H1 (cell line): ENCODE data around the gene HYLS1. TPM values are rescaled to one million over a fixed set of nuclear protein-coding genes. Genes with fewer than 3 reads are reported as not detected.

Experiments used
- CTCF ChIA-PET: fragments of 300-600 bp; sonication (Branson Sonifier 250); formaldehyde crosslinking; loops from one replicate; lab custom pipeline; 2021; ENCODE audit not compliant: partially characterized antibody; lab: Charles Lee
- POLR2A ChIA-PET: fragments of 300-600 bp; sonication (Branson Sonifier 250); formaldehyde crosslinking; loops from one replicate; lab custom pipeline; 2021; ENCODE audit warnings: inconsistent platforms; ENCODE audit not compliant: partially characterized antibody; lab: Charles Lee
- DNase-seq, 2 experiments: peaks; one replicate each; pipeline versions ENCODE4 v3.0.0 to v3.0.0-alpha.2; 2010 to 2022; ENCODE audit warnings: low spot score in 2 of 2, low read depth in 1 of 2, mixed read lengths in 1 of 2
- FAIRE-seq: peaks from 2 replicates; lab custom pipeline; 2011; peaks lifted over from hg19 to GRCh38; lab: Jason Lieb, UNC
- H2AFZ ChIP-seq: 2 replicates; pipeline ENCODE4 v1.8.1; 2012; ENCODE audit warnings: low read length, inconsistent platforms
- H2AK5ac ChIP-seq: 2 replicates; pipeline ENCODE4 v1.6.1; 2013; ENCODE audit warnings: low read depth, low read length
- H2BK120ac ChIP-seq: replicated peaks from 2 replicates; pipeline ENCODE3; 2013; ENCODE audit warnings: low read depth, low read length, inconsistent platforms
- H2BK12ac ChIP-seq: 2 replicates; pipeline ENCODE4 v1.6.1; 2013; ENCODE audit warnings: low read depth, low read length
- H2BK15ac ChIP-seq: 2 replicates; pipeline ENCODE4 v1.6.1; 2013; ENCODE audit warnings: low read length
- H2BK20ac ChIP-seq: 2 replicates; pipeline ENCODE4 v1.6.1; 2013; ENCODE audit warnings: low read length
- H2BK5ac ChIP-seq: 2 replicates; pipeline ENCODE4 v1.6.1; 2013; ENCODE audit warnings: low read depth, low read length
- H3K14ac ChIP-seq: 2 replicates; pipeline ENCODE4 v1.6.1; 2013; ENCODE audit warnings: inconsistent platforms; ENCODE audit not compliant: insufficient read length
- H3K18ac ChIP-seq: 2 replicates; pipeline ENCODE4 v1.6.1; 2013; ENCODE audit warnings: low read length; ENCODE audit errors: extremely low read depth
- H3K23ac ChIP-seq: 2 replicates; pipeline ENCODE4 v1.6.1; 2013; ENCODE audit warnings: inconsistent platforms; ENCODE audit not compliant: insufficient read length
- H3K23me2 ChIP-seq: 2 replicates; pipeline ENCODE4 v1.6.1; 2013; ENCODE audit warnings: low read depth, low read length
- H3K27ac ChIP-seq: 2 replicates; pipeline ENCODE4 v1.6.1; 2011; ENCODE audit warnings: low read depth, low read length, inconsistent platforms
- H3K27me3 ChIP-seq, 4 experiments: replicated peaks in 1 of 4; 1 replicate in 1 of 4; 2 replicates in 3 of 4; pipeline versions ENCODE4 v1.6.1 to v1.8.1; 2011 to 2013; ENCODE audit warnings: low read length in 3 of 4, mild to moderate bottlenecking in 3 of 4, inconsistent platforms in 2 of 4, mixed read lengths in 2 of 4, moderate library complexity in 1 of 4; ENCODE audit not compliant: control insufficient read depth in 3 of 4, insufficient read depth in 3 of 4; ENCODE audit errors: extremely low read depth in 1 of 4
- H3K36me3 ChIP-seq, 4 experiments: 2 replicates each; pipeline versions ENCODE4 v1.6.1 to v1.8.1; 2011 to 2013; ENCODE audit warnings: mild to moderate bottlenecking in 4 of 4, low read length in 3 of 4, moderate library complexity in 2 of 4, control low read depth in 1 of 4, inconsistent platforms in 1 of 4; ENCODE audit not compliant: insufficient read depth in 4 of 4, control insufficient read depth in 2 of 4
- H3K4ac ChIP-seq: replicated peaks from 2 replicates; pipeline ENCODE3; 2013; ENCODE audit warnings: low read length, low read depth, mixed read lengths, inconsistent platforms; ENCODE audit not compliant: insufficient read length
- H3K4me1 ChIP-seq, 4 experiments: replicated peaks in 1 of 4; 1 replicate in 1 of 4; 2 replicates in 3 of 4; pipeline versions ENCODE4 v1.6.1 to v1.8.1; 2011 to 2013; ENCODE audit warnings: low read length in 3 of 4, inconsistent platforms in 2 of 4, mixed read lengths in 1 of 4; ENCODE audit not compliant: insufficient read depth in 4 of 4, control insufficient read depth in 3 of 4
- H3K4me2 ChIP-seq, 2 experiments: 2 replicates each; pipeline versions ENCODE4 v1.6.1 to v1.8.1; 2011 to 2013; ENCODE audit warnings: low read depth in 2 of 2, low read length in 2 of 2, control low read depth in 1 of 2, inconsistent platforms in 1 of 2, mild to moderate bottlenecking in 1 of 2; ENCODE audit not compliant: insufficient read depth in 1 of 2
- H3K4me3 ChIP-seq, 4 experiments: fragments of 200-600, 300-600 bp in 1 of 4; sonication (generic), shearing (Covaris generic), sonication (Bioruptor Twin) in 1 of 4; 2 replicates each; pipeline versions ENCODE4 v1.5.1 to v1.8.1; 2011 to 2016; ENCODE audit warnings: low read length in 4 of 4, low read depth in 3 of 4, control low read depth in 2 of 4, inconsistent platforms in 2 of 4, mild to moderate bottlenecking in 2 of 4, mixed read lengths in 1 of 4, moderate library complexity in 1 of 4; ENCODE audit not compliant: insufficient read depth in 2 of 4; ENCODE audit errors: extremely low read depth in 1 of 4
- H3K56ac ChIP-seq: replicated peaks from 2 replicates; pipeline ENCODE3; 2013; ENCODE audit warnings: low read depth, mild to moderate bottlenecking, mixed read lengths, low read length, inconsistent platforms; ENCODE audit not compliant: insufficient read length
- H3K79me1 ChIP-seq: 2 replicates; pipeline ENCODE4 v1.6.1; 2013; ENCODE audit warnings: low read depth, low read length, control low read depth
- H3K79me2 ChIP-seq, 2 experiments: 2 replicates each; pipeline versions ENCODE4 v1.6.1 to v1.8.1; 2012 to 2013; ENCODE audit warnings: low read length in 2 of 2, mild to moderate bottlenecking in 2 of 2, inconsistent platforms in 1 of 2; ENCODE audit not compliant: insufficient read depth in 2 of 2, control insufficient read depth in 1 of 2
- H3K9ac ChIP-seq, 4 experiments: replicated peaks in 1 of 4; 1 replicate in 1 of 4; 2 replicates in 3 of 4; pipeline versions ENCODE4 v1.6.1 to v1.8.1; 2011 to 2013; ENCODE audit warnings: low read depth in 3 of 4, low read length in 3 of 4, control low read depth in 2 of 4, mild to moderate bottlenecking in 2 of 4, moderate library complexity in 2 of 4, inconsistent platforms in 1 of 4; ENCODE audit errors: extremely low read depth in 1 of 4
- H3K9me3 ChIP-seq, 2 experiments: 2 replicates each; pipeline versions ENCODE4 v1.6.1 to v1.8.1; 2012 to 2013; ENCODE audit warnings: mild to moderate bottlenecking in 2 of 2, moderate library complexity in 2 of 2, control low read depth in 1 of 2, inconsistent platforms in 1 of 2, low read depth in 1 of 2, low read length in 1 of 2, mixed read lengths in 1 of 2; ENCODE audit not compliant: insufficient read depth in 2 of 2
- H4K20me1 ChIP-seq, 2 experiments: replicated peaks in 1 of 2; 2 replicates each; pipeline versions ENCODE3 to v1.8.1; 2011 to 2013; ENCODE audit warnings: inconsistent platforms in 2 of 2, low read length in 2 of 2, mild to moderate bottlenecking in 1 of 2; ENCODE audit not compliant: insufficient read depth in 2 of 2, control insufficient read depth in 1 of 2
- H4K5ac ChIP-seq: 2 replicates; pipeline ENCODE4 v1.6.1; 2013; ENCODE audit warnings: low read length, low read depth, mixed read lengths, inconsistent platforms; ENCODE audit not compliant: insufficient read length
- H4K8ac ChIP-seq: 2 replicates; pipeline ENCODE4 v1.8.0; 2013; ENCODE audit warnings: mild to moderate bottlenecking, moderate library complexity, low read length, inconsistent platforms; ENCODE audit not compliant: insufficient read depth; ENCODE audit errors: extremely low read depth
- H4K91ac ChIP-seq: replicated peaks from 2 replicates; pipeline ENCODE3; 2013; ENCODE audit warnings: low read length, mixed read lengths, inconsistent platforms; ENCODE audit not compliant: insufficient read length
- ATF3 ChIP-seq: IDR thresholded peaks from 2 replicates; pipeline ENCODE4 v1.6.1; 2011; ENCODE audit warnings: low read depth, mild to moderate bottlenecking, low read length; ENCODE audit not compliant: insufficient read depth
- CEBPB ChIP-seq: IDR thresholded peaks from 2 replicates; pipeline ENCODE4 v1.6.1; 2012; ENCODE audit warnings: low read depth, low read length
- CHD1 ChIP-seq: IDR thresholded peaks from 2 replicates; pipeline ENCODE4 v1.6.1; 2012; ENCODE audit warnings: low read depth, low read length, improper control_type of control experiment
- CHD2 ChIP-seq: IDR thresholded peaks from 2 replicates; pipeline ENCODE4 v1.6.1; 2012; ENCODE audit warnings: low read length, improper control_type of control experiment
- EP300 ChIP-seq, 2 experiments: IDR thresholded peaks; 1 replicate in 1 of 2; 2 replicates in 1 of 2; pipeline ENCODE4 v1.6.1; 2011 to 2012; ENCODE audit warnings: low read depth in 2 of 2, low read length in 2 of 2, mild to moderate bottlenecking in 2 of 2, borderline replicate concordance in 1 of 2, inconsistent platforms in 1 of 2, moderate library complexity in 1 of 2
- KDM4A ChIP-seq: IDR thresholded peaks from one replicate; pipeline ENCODE4 v1.7.1; 2012; ENCODE audit warnings: low read depth, mild to moderate bottlenecking, moderate library complexity, low read length, inconsistent platforms; ENCODE audit not compliant: severe bottlenecking
- PHF8 ChIP-seq: fragments of 200-600 bp; sonication (generic); conservative IDR thresholded peaks from 2 replicates; pipeline ENCODE4 v1.7.1; 2012; ENCODE audit warnings: low read depth, mild to moderate bottlenecking, inconsistent platforms, low read length, moderate library complexity
- RBBP5 ChIP-seq: IDR thresholded peaks from 2 replicates; pipeline ENCODE4 v1.7.1; 2012; ENCODE audit warnings: low read depth, mild to moderate bottlenecking, inconsistent platforms, low read length, moderate library complexity, borderline replicate concordance
- RFX5 ChIP-seq: IDR thresholded peaks from 2 replicates; pipeline ENCODE4 v1.6.1; 2011; ENCODE audit warnings: low read depth, low read length, improper control_type of control experiment, borderline replicate concordance
- RXRA ChIP-seq: IDR thresholded peaks from 2 replicates; pipeline ENCODE4 v1.6.1; 2011; ENCODE audit warnings: low read depth, mild to moderate bottlenecking, low read length, moderate library complexity; ENCODE audit not compliant: insufficient read depth
- SP1 ChIP-seq: IDR thresholded peaks from 2 replicates; pipeline ENCODE4 v1.6.1; 2011; ENCODE audit warnings: low read depth, low read length
- SUZ12 ChIP-seq: fragments of 200-600 bp; sonication (generic); IDR thresholded peaks from 2 replicates; pipeline ENCODE4 v1.6.1; 2012; ENCODE audit warnings: mild to moderate bottlenecking, inconsistent platforms, low read length, moderate library complexity, mixed read lengths
- WGBS, 2 experiments: shearing (Covaris generic) in 1 of 2; methylation state at CpG; one replicate each; pipeline versions ENCODE4 v1.1.6 to v1.1.7; 2013 to 2015; ENCODE audit warnings: low lambda C conversion rate in 2 of 2, mixed read lengths in 2 of 2, inconsistent platforms in 1 of 2, low coverage in 1 of 2, missing lambda C conversion rate in 1 of 2; ENCODE audit not compliant: insufficient replicate concordance in 2 of 2, insufficient coverage in 1 of 2, insufficient read length in 1 of 2; ENCODE audit errors: extremely low coverage in 1 of 2, missing lambda C conversion rate in 1 of 2; 5-methylcytosine and 5-hydroxymethylcytosine counted together
- polyA plus RNA-seq, 7 experiments: library from polyadenylated mRNA; depleted of rRNA in 3 of 7; stranded (reverse) in 5 of 7; unstranded in 2 of 7; fragments of >200 nt in 5 of 7; fragments of 200-250 nt in 2 of 7; gene quantifications; 1 replicate in 5 of 7; 2 replicates in 1 of 7; 4 replicates in 1 of 7; pipeline versions ENCODE4 v1.2.1 to v1.2.3, GENCODE V29; 2011 to 2013; ENCODE audit warnings: missing spikeins in 2 of 7, mixed read lengths in 2 of 7
- total RNA-seq: library from RNA; stranded (reverse); fragmentation: NEBNext Ultra II Directional; extraction: Animal tissue kit (Norgen Biotek cat#: 25700); gene quantifications from 2 replicates; pipeline ENCODE4 v1.2.1, GENCODE V29; 2021
- TF ChIP-seq, protein P1 (sequence below): IDR thresholded peaks from 2 replicates; pipeline ENCODE4 v1.6.1; 2011; ENCODE audit warnings: low read length, improper control_type of control experiment

HYLS1 gene
- total and polyA plus RNA-seq, 2 of the 8 experiments (the other 6 are each of a cell fraction or from before 2014, with no cell fraction given) = 5.1 to 11.6 TPM

DNA sequence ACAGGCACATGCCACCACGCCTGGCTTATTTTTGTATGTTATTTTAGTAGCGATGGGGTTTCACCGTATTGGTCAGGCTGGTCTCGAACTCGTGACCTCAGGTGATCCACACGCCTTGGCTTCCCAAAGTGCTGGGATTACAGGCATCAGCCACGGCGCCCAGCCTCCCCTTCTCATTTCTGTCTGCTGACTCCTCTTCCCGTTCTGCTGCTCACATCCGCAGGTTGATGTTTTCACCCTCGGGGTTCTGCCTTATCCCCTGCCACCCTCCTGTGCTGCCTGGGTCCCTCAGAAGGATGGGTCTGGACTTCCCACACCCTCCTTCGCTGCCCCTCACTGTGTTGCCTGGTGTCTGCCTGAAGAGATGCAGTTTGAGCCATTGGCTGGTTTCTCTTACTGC lies 39.2 kb downstream of the HYLS1 start:
- H2AFZ ChIP-seq = no peak overlapping the region
- H3K36me3 ChIP-seq = no peaks in the 10 kb centered on the region
- no peak overlapping the region for H4K5ac ChIP-seq
- H2BK15ac ChIP-seq = peak overlapping the region; percentile 22; the same call in 1 of the 2 replicates
- no peaks in the 10 kb centered on the region; a peak in 3 of 7 replicates for H3K4me1 ChIP-seq
- H2BK12ac ChIP-seq = no peak overlapping the region
- H3K79me1 ChIP-seq = no peaks in the 10 kb centered on the region
- H3K4ac ChIP-seq = no peak overlapping the region
- H4K91ac ChIP-seq = no peak overlapping the region
- WGBS, 2 experiments = 92% methylated on average over 12 of the region's 12 CpGs; no CpG with 5 or more reads in 1 of the 2 experiments
- no peak overlapping the region for H3K4me3 ChIP-seq
- no peaks in the 10 kb centered on the region for H3K27me3 ChIP-seq
- no peaks in the 10 kb centered on the region for H3K9me3 ChIP-seq
- H3K79me2 ChIP-seq = no peaks in the 10 kb centered on the region
- no peak overlapping the region for H2BK5ac ChIP-seq
- no peak for DNase-seq
- no peak overlapping the region for H3K4me2 ChIP-seq
- no peak overlapping the region for H3K23ac ChIP-seq
- H4K8ac ChIP-seq = no peak overlapping the region
- H2BK120ac ChIP-seq = no peak overlapping the region
- H4K20me1 ChIP-seq = no peaks in the 10 kb centered on the region
- no peak overlapping the region for H3K27ac ChIP-seq
- no peak for FAIRE-seq
- no peak overlapping the region for H3K9ac ChIP-seq
- H3K18ac ChIP-seq = no peak overlapping the region
- no peak overlapping the region for H2AK5ac ChIP-seq
- no peak overlapping the region for H2BK20ac ChIP-seq
- no peak overlapping the region for H3K14ac ChIP-seq
- ChIA-PET CTCF (interaction anchor here (0.8 to 7.0 kb wide), 6 partner anchors 15 to 267 kb away, joined by 3 to 76 read pairs (median 4); partner anchors contain the start of gene VSIG10L2), POLR2A (no interaction called here)
- no peaks in the 10 kb centered on the region for H3K23me2 ChIP-seq
- H3K56ac ChIP-seq = no peak overlapping the region
- TF ChIP-seq RXRA (no peak), CHD1 (no peak), CEBPB (no peak), RBBP5 (no peak), SUZ12 (no peak), RFX5 (no peak), EP300 (IDR thresholded peaks at IDR 0.05; ENCODE audit: borderline replicate concordance in 1 of 2, low read depth in 2 of 2, low read length in 2 of 2) (no peak), CHD2 (no peak), PHF8 (no peak), SP1 (no peak), ATF3 (no peak), KDM4A (no peak)
- TF ChIP-seq, protein P1, sequence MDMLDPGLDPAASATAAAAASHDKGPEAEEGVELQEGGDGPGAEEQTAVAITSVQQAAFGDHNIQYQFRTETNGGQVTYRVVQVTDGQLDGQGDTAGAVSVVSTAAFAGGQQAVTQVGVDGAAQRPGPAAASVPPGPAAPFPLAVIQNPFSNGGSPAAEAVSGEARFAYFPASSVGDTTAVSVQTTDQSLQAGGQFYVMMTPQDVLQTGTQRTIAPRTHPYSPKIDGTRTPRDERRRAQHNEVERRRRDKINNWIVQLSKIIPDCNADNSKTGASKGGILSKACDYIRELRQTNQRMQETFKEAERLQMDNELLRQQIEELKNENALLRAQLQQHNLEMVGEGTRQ = no peak
